GM12892 (cell line): ENCODE measurements around the gene TTPAL.

Experiments used
- POLR2A ChIP-seq: IDR thresholded peaks from 2 replicates; pipeline ENCODE4 v1.6.1; 2011; ENCODE audit warnings: low read depth, low read length, control low read depth
- POLR2AphosphoS5 ChIP-seq: IDR thresholded peaks from 2 replicates; pipeline ENCODE4 v1.6.1; 2011; ENCODE audit warnings: low read depth, low read length, control low read depth
- TAF1 ChIP-seq: IDR thresholded peaks from 2 replicates; pipeline ENCODE4 v1.6.1; 2011; ENCODE audit warnings: low read depth, mild to moderate bottlenecking, control low read depth, low read length, borderline replicate concordance

DNA sequence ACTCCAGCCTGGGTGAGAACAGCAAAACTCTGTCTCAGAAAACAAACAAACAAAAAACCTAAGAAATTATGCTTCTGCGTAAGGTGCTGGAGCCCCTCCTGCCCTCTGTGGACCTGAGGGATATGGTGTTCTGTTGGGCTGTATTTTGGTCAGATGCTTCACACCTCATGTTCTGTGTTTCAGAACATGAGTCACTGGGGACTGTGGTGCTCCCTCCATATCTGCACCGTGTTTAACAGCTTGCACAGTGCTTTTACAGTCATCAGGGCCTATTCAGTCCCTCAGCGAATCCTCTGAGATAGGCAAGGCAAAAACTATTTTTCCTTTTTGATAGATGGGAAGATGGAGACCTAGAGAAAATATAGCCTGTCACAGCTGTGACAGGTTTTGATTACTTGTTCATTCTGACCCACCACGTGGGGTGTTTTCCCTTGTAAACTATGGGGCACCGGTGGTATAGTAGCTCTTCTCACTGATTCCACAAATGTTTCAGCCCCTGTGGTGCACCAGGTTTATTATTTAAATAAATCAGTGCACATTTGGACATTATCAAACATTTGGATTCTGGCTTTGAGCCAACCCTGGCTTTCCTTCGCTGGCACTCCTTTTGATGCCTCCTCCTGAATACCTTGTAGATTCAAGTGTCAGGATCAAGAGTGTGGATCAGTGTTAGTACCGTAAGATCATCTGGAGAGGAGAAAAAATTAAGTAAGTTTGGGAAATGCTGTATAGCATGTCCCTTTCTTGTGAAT lies 9.6 kb downstream of the TTPAL start:
- no peak for TF ChIP-seq POLR2A
- TF ChIP-seq POLR2AphosphoS5, result no peak
- TF ChIP-seq TAF1, result no peak
